HG02588 (cell line): ENCODE data around the gene LAIR2.

Source experiments
- ATAC-seq: cut with Tn5 transposase; IDR thresholded peaks from one replicate; pipeline ENCODE4 v1.9.1; 2021; ENCODE audit warnings: mild to moderate bottlenecking, moderate library complexity; ENCODE audit not compliant: unreplicated experiment

The LAIR2 gene

GRCh38 chr19:54502518-54503048, at the start of gene LAIR2:
Gene LAIR2, plus strand, starts transcription at chr19:54502831. Its CDS starts 88 bp downstream, at chr19:54502919.
- ATAC-seq, result no peak

DNA sequence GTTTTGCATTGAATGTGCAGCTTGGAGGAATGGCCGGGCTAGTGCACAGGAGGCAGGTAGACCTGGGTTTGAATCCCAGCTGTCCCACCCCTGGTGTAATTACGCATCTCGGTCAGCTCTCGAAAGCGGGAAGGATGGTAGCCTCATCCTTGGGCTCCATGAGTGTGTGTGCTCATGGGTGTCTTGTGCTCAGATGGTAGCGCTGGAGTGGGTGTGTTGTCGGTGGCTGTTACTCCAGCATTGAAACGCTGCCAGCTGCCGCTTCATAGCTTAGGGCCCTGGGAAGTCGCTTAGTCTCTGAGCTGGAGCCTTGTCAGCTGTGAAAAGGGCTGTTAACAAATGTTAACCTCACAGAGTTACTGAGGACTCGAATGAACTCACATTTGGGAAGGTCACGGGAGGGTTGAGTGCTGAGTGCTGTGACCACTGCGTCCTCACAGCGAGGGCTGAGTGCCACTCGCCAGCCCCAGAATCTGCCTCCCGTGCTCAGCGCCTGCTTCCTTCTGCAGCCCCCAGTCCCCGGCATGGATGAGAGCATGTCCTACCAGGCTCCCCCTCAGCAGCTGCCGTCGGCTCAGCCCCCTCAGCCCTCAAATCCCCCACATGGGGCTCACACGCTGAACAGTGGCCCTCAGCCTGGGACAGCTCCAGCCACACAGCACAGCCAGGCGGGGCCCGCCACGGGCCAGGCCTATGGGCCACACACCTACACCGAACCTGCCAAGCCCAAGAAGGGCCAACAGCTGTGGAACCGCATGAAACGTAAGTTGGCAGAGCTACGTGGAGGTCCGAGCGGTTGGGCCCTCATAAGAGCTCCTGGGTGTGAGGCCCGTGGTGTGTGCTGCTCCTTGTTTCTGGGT, 48.5 kb upstream of the LAIR2 start:
- ATAC-seq, result no peak

DNA sequence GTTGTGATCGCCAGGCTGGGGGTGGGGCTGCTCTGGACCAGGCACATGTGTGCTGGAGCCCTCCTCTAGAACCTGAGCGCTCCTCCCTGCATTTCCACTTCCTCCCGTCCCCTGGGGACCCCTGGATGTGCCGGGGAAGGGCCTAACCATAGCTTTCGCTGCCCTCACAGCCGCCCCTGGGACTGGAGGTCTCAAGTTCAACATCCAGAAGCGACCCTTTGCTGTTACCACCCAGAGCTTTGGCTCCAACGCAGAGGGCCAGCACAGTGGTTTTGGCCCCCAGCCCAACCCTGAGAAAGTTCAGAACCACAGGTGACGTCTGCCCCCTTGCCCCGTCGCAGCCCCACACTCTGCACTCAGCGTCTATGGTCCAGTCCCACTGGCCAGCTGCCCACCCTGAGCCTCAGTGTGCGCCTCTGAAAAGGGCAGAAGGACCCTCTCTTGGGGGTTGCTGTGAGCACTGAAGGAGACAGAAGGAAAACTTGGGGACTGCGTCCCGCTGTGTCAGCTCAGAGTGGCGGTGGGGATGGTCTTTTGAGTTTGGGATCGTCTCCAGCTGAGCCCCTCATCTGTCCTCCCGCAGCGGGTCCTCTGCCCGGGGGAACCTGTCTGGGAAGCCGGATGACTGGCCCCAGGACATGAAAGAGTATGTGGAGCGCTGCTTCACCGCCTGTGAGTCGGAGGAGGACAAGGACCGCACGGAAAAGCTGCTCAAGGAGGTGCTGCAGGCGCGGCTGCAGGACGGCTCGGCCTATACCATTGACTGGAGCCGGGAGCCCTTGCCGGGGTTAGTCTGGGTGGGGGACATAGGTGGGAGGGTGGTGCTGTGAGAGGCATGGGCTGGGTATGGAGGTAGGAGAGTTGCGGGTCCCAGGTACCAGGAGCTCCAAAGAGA, 47.6 kb upstream of the LAIR2 start:
- no peak for ATAC-seq

DNA sequence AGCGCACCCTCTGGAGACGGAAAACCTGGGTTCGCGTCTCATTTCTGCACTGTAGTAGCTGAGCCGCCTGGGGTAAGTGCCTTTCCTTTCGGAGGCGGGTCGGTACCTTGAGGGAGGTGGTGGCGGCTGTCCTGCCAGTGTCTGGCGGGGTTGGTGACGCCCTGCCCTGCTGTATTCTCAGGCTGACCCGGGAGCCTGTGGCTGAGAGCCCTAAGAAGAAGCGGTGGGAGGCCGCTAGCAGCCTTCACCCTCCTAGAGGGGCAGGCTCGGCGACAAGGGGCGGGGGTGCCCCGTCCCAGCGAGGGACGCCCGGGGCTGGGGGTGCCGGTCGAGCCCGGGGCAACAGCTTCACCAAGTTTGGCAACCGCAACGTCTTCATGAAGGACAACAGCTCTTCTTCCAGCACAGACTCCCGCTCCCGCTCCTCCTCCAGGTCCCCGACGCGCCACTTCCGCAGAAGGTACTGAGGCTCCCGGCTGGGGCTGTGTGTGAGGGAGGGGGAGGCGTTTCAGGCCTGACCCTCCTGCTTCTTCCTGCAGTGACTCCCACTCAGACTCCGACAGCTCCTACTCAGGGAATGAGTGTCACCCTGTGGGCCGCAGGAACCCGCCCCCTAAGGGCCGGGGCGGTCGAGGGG, 46.7 kb upstream of the LAIR2 start:
- no peak for ATAC-seq

- no peak for ATAC-seq
These were observed 45.9 kb upstream of the LAIR2 start for GRCh38 chr19:54456423-54457373.

- no peak for ATAC-seq
These were observed 44.6 kb upstream of the LAIR2 start for GRCh38 chr19:54457773-54458647.

- no peak for ATAC-seq
These were observed 43.9 kb upstream of the LAIR2 start for GRCh38 chr19:54458648-54459281.

DNA sequence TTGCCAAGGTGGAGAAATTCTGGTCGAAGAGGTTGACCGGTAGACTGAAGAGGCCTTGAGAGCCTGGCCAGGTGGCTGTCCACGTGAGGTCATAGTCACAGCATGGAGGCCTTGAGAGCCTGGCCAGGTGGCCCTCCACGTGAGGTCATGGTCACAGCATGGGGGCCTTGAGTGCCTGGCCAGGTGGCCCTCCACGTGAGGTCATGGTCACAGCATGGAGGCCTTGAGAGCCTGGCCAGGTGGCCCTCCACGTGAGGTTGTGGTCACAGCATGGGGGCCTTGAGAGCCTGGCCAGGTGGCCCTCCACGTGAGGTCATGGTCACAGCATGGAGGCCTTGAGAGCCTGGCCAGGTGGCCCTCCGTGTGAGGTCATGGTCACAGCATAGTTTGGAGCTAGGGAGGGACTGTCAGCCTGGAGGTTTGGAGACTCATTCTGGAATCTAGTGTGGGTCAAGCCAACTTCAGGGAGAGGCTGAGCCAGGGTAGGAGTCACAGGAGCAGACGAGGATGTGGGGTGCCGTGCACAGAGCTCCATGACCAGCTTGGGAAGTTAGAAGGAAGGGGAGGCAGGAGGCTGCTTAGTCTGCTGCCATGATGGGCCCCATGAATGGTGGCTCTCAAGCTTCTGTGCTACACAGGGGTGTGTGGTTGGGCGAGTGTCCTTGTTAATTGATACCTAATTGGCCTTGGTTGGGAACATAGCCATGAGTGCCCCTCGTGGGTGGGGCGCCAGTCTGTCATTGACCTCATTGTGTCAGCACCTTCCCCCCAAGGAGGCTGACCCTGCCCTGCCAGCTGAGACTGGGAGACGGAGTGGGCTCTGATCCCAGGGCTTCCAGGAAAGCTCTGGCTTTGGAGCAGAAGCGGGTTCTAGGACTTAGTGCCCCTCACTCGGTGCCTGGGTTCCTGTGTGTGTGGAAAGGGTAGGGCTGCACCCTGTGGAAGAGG, 43.1 kb upstream of the LAIR2 start:
- no peak for ATAC-seq

DNA sequence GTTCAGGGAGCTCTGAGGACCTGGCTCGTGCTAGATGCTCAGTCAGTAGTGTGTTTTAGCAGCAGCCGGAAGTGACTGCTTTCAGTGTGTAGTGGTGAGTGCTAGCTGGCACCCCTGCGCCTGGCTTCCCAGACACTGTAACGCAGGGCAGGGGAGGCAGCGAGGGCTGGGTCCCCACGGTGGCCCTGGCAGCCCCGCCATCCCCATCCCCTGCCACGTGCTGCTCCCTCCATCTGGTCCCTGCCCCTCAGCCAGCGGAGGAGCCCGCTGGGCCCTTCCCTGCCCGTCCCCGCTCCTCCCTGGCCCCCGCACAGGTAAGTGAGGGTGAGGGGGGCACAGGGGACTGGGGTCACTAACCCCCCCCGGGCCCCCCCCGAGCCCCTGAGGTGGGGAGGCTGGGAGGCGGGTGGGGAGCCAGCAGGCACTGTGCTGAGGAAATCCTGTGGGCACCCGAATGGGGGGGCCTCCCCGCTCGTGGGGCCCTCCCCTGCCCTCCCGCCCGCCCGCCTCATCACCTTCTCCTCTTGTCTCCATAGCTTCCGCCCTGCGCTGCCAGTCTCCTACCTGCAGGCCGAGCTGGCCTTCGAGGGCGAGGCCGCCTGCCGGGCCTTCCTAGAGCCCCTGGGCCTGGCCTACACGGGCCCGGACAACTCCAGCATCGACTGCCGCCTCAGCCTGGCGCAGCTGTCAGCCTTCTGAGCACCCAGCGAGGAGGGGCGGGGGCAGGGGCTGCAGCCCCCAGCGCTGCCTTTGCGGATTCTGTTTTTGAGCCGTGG, 42.2 kb upstream of the LAIR2 start:
- no peak for ATAC-seq

GRCh38 chr19:54461210-54461609, 41.4 kb upstream of the LAIR2 start:
- no peak for ATAC-seq

- ATAC-seq, result no peak
These were observed 41.0 kb upstream of the LAIR2 start for GRCh38 chr19:54461613-54462012.

DNA sequence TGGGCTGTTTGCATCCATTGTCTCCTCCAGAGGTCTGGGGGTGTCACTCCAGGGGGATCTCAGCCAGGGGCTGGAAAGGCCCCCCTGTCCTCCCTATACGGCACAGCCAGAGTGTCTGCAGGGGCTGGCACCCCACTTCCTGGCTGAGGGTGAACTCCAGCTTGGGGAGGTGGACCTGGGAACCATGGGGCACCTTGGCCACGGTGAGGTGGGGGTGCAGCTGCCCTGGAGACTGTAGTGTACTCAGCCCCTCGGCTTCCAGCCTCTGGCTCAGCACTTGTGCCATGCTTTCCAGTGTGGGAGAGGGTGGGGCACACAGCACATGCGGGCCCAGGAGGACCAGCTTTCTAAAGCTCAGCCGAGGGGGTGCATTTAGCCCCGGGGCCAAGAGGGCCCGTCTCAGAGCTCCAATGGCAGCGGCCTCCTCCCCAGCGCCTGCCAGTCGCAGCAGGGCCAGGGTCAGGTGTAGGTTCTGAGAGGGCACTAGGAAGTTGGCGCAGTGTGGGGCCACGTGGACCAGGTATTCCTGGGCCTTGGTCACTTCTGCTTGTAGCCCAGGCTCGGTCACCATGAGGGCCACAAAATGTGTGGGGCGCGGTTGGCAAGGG, 40.5 kb upstream of the LAIR2 start:
- ATAC-seq, result no peak

DNA sequence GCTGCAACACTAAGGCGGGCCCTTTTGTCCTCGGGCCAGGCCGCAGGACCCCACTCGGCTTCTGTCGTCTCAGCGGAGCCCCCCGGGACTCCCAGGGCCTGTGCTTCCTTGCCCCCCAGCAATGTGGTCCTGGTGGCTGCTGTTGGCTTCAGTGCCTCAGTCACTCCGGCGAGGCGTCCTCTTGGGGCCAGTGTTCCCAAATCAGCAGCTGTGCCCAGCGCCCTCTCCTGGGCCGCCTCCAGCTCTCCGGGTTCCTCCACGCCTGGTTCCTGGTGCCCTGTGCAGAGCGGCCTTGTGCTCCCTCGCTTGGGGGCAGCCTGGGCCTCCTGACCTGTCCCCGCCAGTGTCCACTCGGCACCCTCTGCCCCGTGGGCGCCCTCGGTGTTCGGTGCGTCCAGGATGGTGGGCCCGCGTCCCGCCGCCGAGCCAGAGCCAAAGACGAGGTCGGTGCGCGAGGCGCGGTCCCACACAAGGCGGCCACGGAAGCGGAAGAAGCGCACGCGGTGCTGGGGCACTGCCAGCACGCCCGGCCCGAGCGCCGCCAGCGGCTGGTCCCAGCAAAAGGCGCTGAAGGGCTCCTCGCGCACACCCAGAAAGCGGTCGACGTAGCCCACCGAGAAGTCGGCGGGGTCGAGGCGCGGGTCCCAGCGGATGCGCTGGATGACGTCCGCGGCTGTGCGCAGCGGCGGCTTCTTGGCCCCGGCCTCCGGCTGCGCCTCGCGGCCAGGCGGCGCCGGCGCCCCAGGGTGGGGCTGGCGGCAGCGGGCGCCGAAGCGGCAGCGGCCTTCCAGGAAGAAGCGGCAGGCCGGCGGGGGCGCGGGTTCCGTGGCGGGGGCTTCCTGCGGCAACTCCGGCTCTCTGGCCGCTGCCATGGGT, 39.7 kb upstream of the LAIR2 start:
- peak; percentile 10 for ATAC-seq

DNA sequence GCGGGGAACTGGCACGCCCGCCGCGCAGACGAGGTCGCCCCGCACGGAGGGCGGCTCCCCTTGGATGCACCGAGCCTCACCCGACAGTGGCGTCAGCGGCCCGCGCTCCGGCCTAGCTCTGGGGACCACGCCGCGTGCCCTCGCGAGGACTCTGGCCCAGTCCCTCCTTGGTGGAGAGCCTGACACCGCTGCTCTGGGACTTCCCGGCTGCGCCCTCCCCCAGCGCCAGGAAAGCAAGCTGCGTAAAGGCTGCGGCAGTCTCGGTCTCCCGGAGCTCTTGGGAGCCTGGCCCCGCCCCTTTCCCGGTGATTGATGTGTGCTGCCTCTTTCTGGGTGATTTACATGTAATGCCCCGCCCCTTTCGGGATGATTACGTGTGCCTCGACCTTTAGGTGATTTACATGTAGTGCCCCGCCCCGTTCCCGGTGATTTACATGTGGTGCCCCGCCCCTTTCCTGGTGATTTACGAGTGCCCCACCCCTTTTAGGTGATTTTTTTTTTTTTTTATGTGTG, 39.0 kb upstream of the LAIR2 start, which contains the start of gene LENG9:
Gene LENG9 (minus strand): TSS at position 248 of the 513 bp plus-strand sequence. CDS start 252 bp downstream, outside the sequence.
- peak; percentile 46 for ATAC-seq
